VCaP (cell line): ENCODE data around the gene RAD51B.

Source experiments
- H3K27ac ChIP-seq: fragments of 450-650 bp; 2 replicates; pipeline ENCODE4 v1.5.1; 2017
- TF ChIP-seq, protein P1 (sequence below): fragments of 450-650 bp; conservative IDR thresholded peaks from 2 replicates; pipeline ENCODE4 v1.5.1; 2017; ENCODE audit warnings: mild to moderate bottlenecking, moderate library complexity

The RAD51B gene

DNA sequence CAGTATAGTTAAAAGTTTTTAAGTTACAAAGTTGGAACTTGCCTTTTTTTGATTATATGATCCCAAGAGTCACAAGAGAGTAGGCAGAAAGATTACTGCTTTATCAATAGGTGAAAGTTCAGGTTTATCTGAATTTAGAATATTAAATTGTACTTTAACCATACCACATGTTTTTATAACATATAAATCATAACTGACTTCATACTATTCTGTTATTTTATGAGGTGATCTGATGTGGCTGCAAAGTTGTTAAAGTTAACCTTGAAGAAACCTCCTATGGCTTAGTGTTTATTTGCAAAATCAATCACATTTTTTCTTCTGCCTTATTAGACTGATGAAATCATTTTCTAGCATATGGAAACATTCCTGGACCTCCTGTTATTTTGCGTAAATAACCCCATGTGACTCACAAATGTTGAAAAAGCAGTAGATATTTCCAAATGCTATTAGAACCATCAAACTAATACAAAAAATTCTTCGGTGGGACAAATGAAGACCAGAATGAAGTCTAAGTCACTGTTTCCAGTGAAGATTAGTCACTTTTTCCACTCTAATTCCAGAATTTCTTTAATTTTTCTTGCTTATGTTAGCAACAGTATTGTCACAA lies 132.1 kb downstream of the RAD51B start:
- H3K27ac ChIP-seq, result no peak overlapping the region
- TF ChIP-seq, protein P1, sequence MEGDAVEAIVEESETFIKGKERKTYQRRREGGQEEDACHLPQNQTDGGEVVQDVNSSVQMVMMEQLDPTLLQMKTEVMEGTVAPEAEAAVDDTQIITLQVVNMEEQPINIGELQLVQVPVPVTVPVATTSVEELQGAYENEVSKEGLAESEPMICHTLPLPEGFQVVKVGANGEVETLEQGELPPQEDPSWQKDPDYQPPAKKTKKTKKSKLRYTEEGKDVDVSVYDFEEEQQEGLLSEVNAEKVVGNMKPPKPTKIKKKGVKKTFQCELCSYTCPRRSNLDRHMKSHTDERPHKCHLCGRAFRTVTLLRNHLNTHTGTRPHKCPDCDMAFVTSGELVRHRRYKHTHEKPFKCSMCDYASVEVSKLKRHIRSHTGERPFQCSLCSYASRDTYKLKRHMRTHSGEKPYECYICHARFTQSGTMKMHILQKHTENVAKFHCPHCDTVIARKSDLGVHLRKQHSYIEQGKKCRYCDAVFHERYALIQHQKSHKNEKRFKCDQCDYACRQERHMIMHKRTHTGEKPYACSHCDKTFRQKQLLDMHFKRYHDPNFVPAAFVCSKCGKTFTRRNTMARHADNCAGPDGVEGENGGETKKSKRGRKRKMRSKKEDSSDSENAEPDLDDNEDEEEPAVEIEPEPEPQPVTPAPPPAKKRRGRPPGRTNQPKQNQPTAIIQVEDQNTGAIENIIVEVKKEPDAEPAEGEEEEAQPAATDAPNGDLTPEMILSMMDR, result no peak

DNA sequence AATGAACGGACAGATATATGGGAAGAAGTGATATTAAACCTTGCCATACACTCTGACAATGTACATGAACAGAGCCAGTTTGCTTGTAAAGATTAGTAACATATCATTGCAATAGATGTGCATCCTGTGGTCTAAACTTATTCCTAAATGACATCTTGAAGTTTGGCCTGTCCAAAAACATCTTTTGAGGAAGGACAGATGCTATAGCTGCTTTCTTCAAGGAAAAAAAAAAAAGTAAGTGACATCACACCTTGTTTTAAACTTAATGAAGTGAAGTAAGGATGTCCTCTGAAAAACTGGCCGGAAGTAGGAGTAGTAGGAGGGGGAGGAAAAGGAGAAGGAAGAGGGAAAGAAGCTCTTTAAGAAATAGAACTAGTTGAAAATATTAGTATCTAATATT lies 132.8 kb downstream of the RAD51B start:
- no peak overlapping the region for H3K27ac ChIP-seq

DNA sequence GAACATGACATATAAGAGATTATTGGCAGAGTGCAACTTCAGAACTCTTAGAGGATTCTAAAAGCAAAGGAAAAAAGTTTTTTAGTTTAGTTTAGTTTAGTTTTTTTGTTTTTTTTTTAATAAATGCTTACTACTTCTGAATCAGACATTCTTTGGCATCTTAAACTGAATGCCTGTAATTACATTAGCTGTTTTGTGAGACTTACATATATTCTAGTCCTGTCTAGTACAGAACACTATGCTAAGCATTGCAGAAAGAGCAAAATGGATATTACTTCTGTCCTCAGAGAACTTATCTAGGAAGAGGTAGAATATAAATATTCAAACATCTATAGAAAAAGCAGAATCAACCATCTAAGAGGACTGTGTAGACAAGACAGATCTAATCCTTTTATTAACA lies 133.2 kb downstream of the RAD51B start:
- no peak overlapping the region for H3K27ac ChIP-seq
- TF ChIP-seq, protein P1, result no peak

More for the DNA sequence above, 132.8 kb downstream of the RAD51B start:
- TF ChIP-seq, protein P1, result no peak

DNA sequence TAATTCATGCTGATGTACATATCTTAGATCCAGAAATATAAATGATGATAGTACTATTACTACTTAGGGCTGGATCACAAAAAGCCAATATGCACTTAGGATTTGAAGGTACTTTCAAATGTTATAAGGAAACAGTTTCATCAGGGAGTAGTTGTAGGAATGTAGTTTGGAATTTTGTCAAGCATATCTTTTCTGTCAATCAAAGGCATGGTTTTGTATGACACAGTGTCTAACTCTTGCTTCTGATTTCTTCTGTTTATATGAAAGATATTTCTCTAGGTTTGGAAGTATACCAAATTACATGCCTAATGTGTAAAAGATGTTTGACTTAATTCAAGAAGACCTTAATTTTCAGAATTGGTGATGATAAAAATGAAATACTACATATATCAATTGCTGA lies 135.7 kb downstream of the RAD51B start:
- no peak overlapping the region for H3K27ac ChIP-seq
- TF ChIP-seq, protein P1, result no peak

DNA sequence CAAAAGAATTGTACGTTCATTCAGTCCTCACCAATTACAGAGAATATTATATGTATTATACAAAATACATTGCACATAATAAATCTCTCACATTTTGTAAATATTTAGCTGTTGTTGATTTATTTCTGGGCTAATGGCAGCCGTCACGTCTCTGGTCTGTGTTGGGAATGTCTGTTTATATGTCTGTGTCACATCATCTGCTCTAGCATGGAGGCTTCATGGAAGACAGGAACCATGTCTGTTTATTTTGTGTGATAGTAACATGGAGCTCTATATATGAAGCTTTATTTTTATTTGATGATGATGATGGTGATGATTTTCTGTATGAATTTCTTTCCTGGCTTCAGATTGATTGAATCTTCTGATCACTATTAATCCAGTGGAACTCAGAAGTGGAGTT lies 138.4 kb downstream of the RAD51B start:
- no peak overlapping the region for H3K27ac ChIP-seq
- TF ChIP-seq, protein P1, result no peak

DNA sequence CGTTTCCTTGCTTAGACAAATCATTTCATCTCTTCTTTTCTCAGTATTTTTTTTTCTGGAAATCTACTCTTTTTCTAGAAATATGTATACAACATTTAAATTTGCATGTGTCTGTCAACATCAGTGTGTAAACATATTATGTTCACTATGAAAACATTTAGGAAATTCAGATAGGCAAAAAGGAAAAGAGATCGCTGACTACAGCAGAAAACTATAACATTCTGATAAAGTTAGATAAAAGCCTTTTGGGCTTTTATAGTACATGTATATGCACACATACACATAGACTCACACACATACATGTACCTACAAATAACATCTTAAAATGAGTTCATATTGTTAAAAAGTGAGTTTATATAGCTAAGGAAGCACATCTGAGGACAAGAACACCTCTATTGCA lies 142.1 kb downstream of the RAD51B start:
- TF ChIP-seq, protein P1, result no peak
- H3K27ac ChIP-seq, result no peak overlapping the region

DNA sequence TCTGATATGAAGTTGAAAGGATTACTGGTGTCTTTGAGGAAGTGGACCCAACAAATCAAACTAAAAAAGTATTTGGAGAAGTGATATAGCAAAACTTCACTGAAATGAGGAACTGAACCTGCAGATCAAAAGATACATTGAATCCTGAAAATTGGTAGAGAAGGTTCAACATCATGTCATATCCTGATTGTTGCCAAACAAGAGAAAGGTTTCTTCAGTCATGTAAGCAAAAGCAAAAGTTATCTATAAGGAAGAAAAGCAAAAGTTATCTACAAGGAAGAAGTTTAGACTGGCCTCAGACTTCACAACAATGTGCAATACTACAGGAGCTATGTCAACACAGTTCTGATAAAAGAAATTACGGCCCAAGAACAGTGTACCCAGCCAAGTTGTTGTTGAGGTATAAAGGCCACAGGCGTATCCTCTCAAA lies 142.7 kb downstream of the RAD51B start:
- H3K27ac ChIP-seq, result no peak overlapping the region
- TF ChIP-seq, protein P1, result no peak
